ENCODE measurements around the gene MYMX. TPM values are rescaled to one million over a fixed set of nuclear protein-coding genes. Genes with fewer than 3 reads are reported as not detected.
"Not testable (repeated sequence)": the region's sequence is repeated elsewhere in the genome, so short reads cannot be mapped to it uniquely, and the experiment has no call there.

MYMX gene
- polyA plus RNA-seq, 2 of the 4 experiments (the other 2 are of a cell fraction) = not detected

GRCh38 chr6:44182911-44183390, 33.8 kb upstream of the MYMX start:
- WGBS (ENCODE audit: missing lambda C conversion rate) = 87% methylated on average over 4 of the region's 4 CpGs
- no peak for FAIRE-seq
- H3K4me2 ChIP-seq = no peak overlapping the region
- no peak overlapping the region for H3K27ac ChIP-seq
- ChIA-PET POLR2A (no interaction called here), CTCF (interaction anchor here (1.0 to 2.6 kb wide), 2 partner anchors 10 kb away, joined by 7 to 9 read pairs; no protein-coding TSS in a partner anchor)
- no peaks in the 10 kb centered on the region for H3K9me3 ChIP-seq
- 0 out of 3 replicates have a peak, but pooled peaks cover 5% of the 10 kb centered on the region for H3K4me1 ChIP-seq
- ATAC-seq = no peak
- TF ChIP-seq TP53 (CRISPR knock-in tag; IDR thresholded peaks at IDR 0.05) (no peak), FOXS1 (CRISPR knock-in tag; IDR thresholded peaks at IDR 0.05) (no peak), BCL3 (IDR thresholded peaks at IDR 0.05) (no peak), TFCP2L1 (CRISPR knock-in tag; IDR thresholded peaks at IDR 0.05) (no peak), HOXB5 (CRISPR knock-in tag; IDR thresholded peaks at IDR 0.05) (no peak), CEBPB (IDR thresholded peaks at IDR 0.05) (no peak), FOSB (CRISPR knock-in tag; IDR thresholded peaks at IDR 0.05) (no peak), BHLHE40 (IDR thresholded peaks at IDR 0.05; ENCODE audit: low read depth, low read length) (no peak), RAD21 (conservative IDR thresholded peaks at IDR 0.05 in 1 of 2, IDR thresholded peaks at IDR 0.05 in 1 of 2) (no peak), MYC (IDR thresholded peaks at IDR 0.05; ENCODE audit: borderline replicate concordance, low read length) (no peak), HDAC2 (IDR thresholded peaks at IDR 0.05) (no peak), GATA3 (IDR thresholded peaks at IDR 0.05; ENCODE audit: borderline replicate concordance) (no peak), KDM5A (IDR thresholded peaks at IDR 0.05) (no peak)
- TF ChIP-seq, protein P1, sequence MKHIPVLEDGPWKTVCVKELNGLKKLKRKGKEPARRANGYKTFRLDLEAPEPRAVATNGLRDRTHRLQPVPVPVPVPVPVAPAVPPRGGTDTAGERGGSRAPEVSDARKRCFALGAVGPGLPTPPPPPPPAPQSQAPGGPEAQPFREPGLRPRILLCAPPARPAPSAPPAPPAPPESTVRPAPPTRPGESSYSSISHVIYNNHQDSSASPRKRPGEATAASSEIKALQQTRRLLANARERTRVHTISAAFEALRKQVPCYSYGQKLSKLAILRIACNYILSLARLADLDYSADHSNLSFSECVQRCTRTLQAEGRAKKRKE (CRISPR knock-in tag; IDR thresholded peaks at IDR 0.05; ENCODE audit: low read depth) = no peak
- TF ChIP-seq, protein P2, sequence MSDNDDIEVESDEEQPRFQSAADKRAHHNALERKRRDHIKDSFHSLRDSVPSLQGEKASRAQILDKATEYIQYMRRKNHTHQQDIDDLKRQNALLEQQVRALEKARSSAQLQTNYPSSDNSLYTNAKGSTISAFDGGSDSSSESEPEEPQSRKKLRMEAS (IDR thresholded peaks at IDR 0.05) = no peak
- H3K4me3 ChIP-seq = no peak overlapping the region
- no peak for DNase-seq (ENCODE audit: low read depth in 1 of 2, low spot score in 1 of 2)

DNA sequence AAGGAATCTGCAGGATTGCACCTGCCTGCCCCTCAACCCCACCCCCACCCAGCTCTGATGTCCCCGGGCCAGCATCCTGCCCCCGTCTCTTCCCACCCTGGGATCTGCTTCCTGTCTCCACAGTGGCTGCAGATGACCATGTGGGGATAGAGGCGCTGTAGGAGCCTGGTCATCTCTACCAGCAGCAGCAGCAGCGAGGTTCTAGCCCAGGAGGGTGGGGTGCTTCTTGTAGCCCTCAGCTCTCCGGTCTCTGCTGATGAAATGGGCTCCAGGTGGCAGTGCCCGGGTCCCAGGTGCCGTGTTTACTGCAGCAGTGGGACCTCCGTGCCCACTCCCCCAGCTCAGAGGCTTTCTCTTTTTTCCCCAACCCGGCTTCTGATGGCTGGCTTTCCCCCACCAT, 32.9 kb upstream of the MYMX start:
- ATAC-seq (no peak), FAIRE-seq (no peak), DNase-seq (ENCODE audit: low read depth in 1 of 2, low spot score in 1 of 2) (no peak)
- Histone ChIP-seq H3K9me3 (no peaks in the 10 kb centered on the region), H3K27ac (no peak overlapping the region), H3K4me2 (no peak overlapping the region), H3K4me1 (0 out of 3 replicates have a peak, but pooled peaks cover 5% of the 10 kb centered on the region), H3K4me3 (no peak overlapping the region)
- WGBS (ENCODE audit: missing lambda C conversion rate) = 42% methylated on average over 6 of the region's 9 CpGs
- TF ChIP-seq, protein P1 (CRISPR knock-in tag; IDR thresholded peaks at IDR 0.05; ENCODE audit: low read depth) = no peak
- TF ChIP-seq, protein P3, sequence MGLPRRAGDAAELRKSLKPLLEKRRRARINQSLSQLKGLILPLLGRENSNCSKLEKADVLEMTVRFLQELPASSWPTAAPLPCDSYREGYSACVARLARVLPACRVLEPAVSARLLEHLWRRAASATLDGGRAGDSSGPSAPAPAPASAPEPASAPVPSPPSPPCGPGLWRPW (IDR thresholded peaks at IDR 0.05) = no peak
- TF ChIP-seq MAZ (IDR thresholded peaks at IDR 0.05; ENCODE audit: borderline replicate concordance, low read depth, low read length) (no peak), RAD21 (conservative IDR thresholded peaks at IDR 0.05 in 1 of 2, IDR thresholded peaks at IDR 0.05 in 1 of 2) (no peak), MYC (IDR thresholded peaks at IDR 0.05; ENCODE audit: borderline replicate concordance, low read length) (no peak), FOSB (CRISPR knock-in tag; IDR thresholded peaks at IDR 0.05) (no peak), JUNB (IDR thresholded peaks at IDR 0.05) (no peak), CTCF (IDR thresholded peaks at IDR 0.05) (no peak), TP53 (CRISPR knock-in tag; IDR thresholded peaks at IDR 0.05) (no peak), RFX5 (IDR thresholded peaks at IDR 0.05) (no peak), EP300 (IDR thresholded peaks at IDR 0.05) (no peak)
- CTCF ChIA-PET = interaction anchor here (2.6 kb wide), 1 partner anchor 11 kb away, joined by 9 read pairs; no protein-coding TSS in a partner anchor
- POLR2A ChIA-PET = no interaction called here

DNA sequence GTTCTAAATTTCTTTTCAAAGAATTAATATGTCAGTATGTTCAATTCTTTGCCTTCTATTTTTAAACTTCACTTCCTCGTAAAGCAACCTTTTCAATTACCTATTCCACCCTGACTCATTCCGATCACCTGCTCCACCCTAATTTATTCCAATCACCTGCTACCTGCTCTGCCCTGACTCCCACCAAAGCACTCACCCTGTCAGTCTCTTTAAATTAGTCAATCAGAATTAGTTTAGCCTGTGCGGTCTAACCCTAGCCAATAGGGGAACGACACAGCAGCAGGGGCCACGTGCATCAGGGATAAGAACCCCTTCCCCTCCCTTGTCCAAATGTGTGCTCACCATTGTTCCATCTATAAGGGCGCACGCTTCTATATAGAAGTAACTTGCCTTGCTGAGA, 31.4 kb upstream of the MYMX start:
- POLR2A ChIA-PET; H3K4me3 ChIP-seq; H3K4me2 ChIP-seq; DNase-seq (ENCODE audit: low read depth in 1 of 2, low spot score in 1 of 2); ATAC-seq; H3K9me3 ChIP-seq; H3K4me1 ChIP-seq; H3K27ac ChIP-seq; FAIRE-seq: not testable (repeated sequence)
- WGBS (ENCODE audit: missing lambda C conversion rate) = 58% methylated on average over 7 of the region's 7 CpGs
- CTCF ChIA-PET = interaction anchor here (1.3 to 2.6 kb wide), 4 partner anchors 13 to 89 kb away, joined by 3 to 9 read pairs (median 7); no protein-coding TSS in a partner anchor

All from A549 (cell line).